SK-N-MC (cell line): Measurements from ENCODE around the gene AMN.

ENCODE experiments used
- DNase-seq: peaks from one replicate; pipeline ENCODE4 v3.0.0-alpha.2; 2011; ENCODE audit warnings: low read depth, low spot score
- H3K27ac ChIP-seq: fragments of 200-600 bp; sonication (generic); 2 replicates; pipeline ENCODE4 v1.5.1; 2016; ENCODE audit warnings: mixed run types
- H3K36me3 ChIP-seq: fragments of 200-600 bp; sonication (generic); 2 replicates; pipeline ENCODE4 v1.6.1; 2017; ENCODE audit warnings: antibody characterized with exemption, low read length, mixed read lengths; ENCODE audit not compliant: insufficient read depth
- H3K4me3 ChIP-seq: fragments of 200-600 bp; sonication (generic); 2 replicates; pipeline ENCODE4 v1.5.1; 2016
- H3K9ac ChIP-seq: fragments of 200-600 bp; sonication (generic); 2 replicates; pipeline ENCODE4 v1.8.0; 2017; ENCODE audit warnings: mixed run types, mixed read lengths; ENCODE audit not compliant: insufficient read length
- H3K9me3 ChIP-seq: fragments of 200-600 bp; sonication (generic); 2 replicates; pipeline ENCODE4 v1.6.1; 2017; ENCODE audit warnings: low read depth, mild to moderate bottlenecking, antibody characterized with exemption, low read length, moderate library complexity, mixed read lengths
- EZH2 ChIP-seq: fragments of 200-600 bp; sonication (generic); IDR thresholded peaks from one replicate; pipeline ENCODE4 v1.6.1; 2017; ENCODE audit warnings: antibody characterized with exemption
- FOXP2 ChIP-seq: optimal IDR thresholded peaks from 2 replicates; pipeline ENCODE3; 2011; ENCODE audit warnings: mild to moderate bottlenecking, moderate library complexity; ENCODE audit not compliant: insufficient read depth; ENCODE audit errors: extremely low read length, control extremely low read depth
- POLR2AphosphoS5 ChIP-seq: IDR thresholded peaks from 2 replicates; pipeline ENCODE4 v1.6.1; 2012; ENCODE audit warnings: mild to moderate bottlenecking, low read depth, low read length, borderline replicate concordance

The AMN gene

GRCh38 chr14:102957222-102957621 lies 34.8 kb downstream of the AMN start:
- H3K9me3 ChIP-seq: no peaks in the 10 kb centered on the region
- H3K4me3 ChIP-seq: no peak overlapping the region
- H3K27ac ChIP-seq: no peak overlapping the region
- no peak for DNase-seq
- H3K9ac ChIP-seq: no peak overlapping the region
- TF ChIP-seq FOXP2: no peak
- H3K36me3 ChIP-seq: peaks cover 49% of the 10 kb centered on the region

GRCh38 chr14:102958461-102958860 lies 36.0 kb downstream of the AMN start:
- Histone ChIP-seq H3K9ac (no peak overlapping the region), H3K9me3 (no peaks in the 10 kb centered on the region), H3K36me3 (peaks cover 51% of the 10 kb centered on the region), H3K4me3 (no peak overlapping the region), H3K27ac (no peak overlapping the region)
- DNase-seq: no peak
- TF ChIP-seq FOXP2: no peak
- no peak for TF ChIP-seq POLR2AphosphoS5
- no peak for TF ChIP-seq EZH2

- Histone ChIP-seq H3K27ac (no peak overlapping the region), H3K9ac (no peak overlapping the region), H3K36me3 (peaks cover 69% of the 10 kb centered on the region), H3K9me3 (no peaks in the 10 kb centered on the region), H3K4me3 (no peak overlapping the region)
- no peak for DNase-seq
- TF ChIP-seq FOXP2 (no peak), POLR2AphosphoS5 (no peak), EZH2 (no peak)
Observed at GRCh38 chr14:102962111-102962627, 39.7 kb downstream of the AMN start.

GRCh38 chr14:102964152-102964730 lies 41.8 kb downstream of the AMN start:
- TF ChIP-seq EZH2 (no peak), POLR2AphosphoS5 (no peak), FOXP2 (no peak)
- H3K27ac ChIP-seq: no peak overlapping the region
- H3K4me3 ChIP-seq: no peak overlapping the region
- H3K36me3 ChIP-seq: peaks cover 72% of the 10 kb centered on the region
- H3K9me3 ChIP-seq: no peaks in the 10 kb centered on the region
- no peak overlapping the region for H3K9ac ChIP-seq
- DNase-seq: no peak

- Histone ChIP-seq H3K9ac (no peak overlapping the region), H3K4me3 (no peak overlapping the region), H3K9me3 (no peaks in the 10 kb centered on the region), H3K27ac (no peak overlapping the region), H3K36me3 (peaks cover 76% of the 10 kb centered on the region)
- DNase-seq: no peak
- TF ChIP-seq EZH2 (no peak), FOXP2 (no peak)
Observed at GRCh38 chr14:102965282-102965681, 42.8 kb downstream of the AMN start.

- Histone ChIP-seq H3K9ac (no peak overlapping the region), H3K9me3 (no peaks in the 10 kb centered on the region), H3K36me3 (peaks cover 81% of the 10 kb centered on the region), H3K4me3 (no peak overlapping the region), H3K27ac (no peak overlapping the region)
- TF ChIP-seq FOXP2: no peak
- TF ChIP-seq POLR2AphosphoS5: no peak
- no peak for TF ChIP-seq EZH2
- no peak for DNase-seq
Observed at GRCh38 chr14:102965971-102966655, 43.6 kb downstream of the AMN start.

- peaks cover 86% of the 10 kb centered on the region for H3K36me3 ChIP-seq
- no peak for TF ChIP-seq EZH2
- no peak for TF ChIP-seq FOXP2
- TF ChIP-seq POLR2AphosphoS5: no peak
- no peak overlapping the region for H3K27ac ChIP-seq
- no peak for DNase-seq
- no peak overlapping the region for H3K4me3 ChIP-seq
- no peak overlapping the region for H3K9ac ChIP-seq
- no peaks in the 10 kb centered on the region for H3K9me3 ChIP-seq
Observed at GRCh38 chr14:102966681-102967505, 44.4 kb downstream of the AMN start.

- Histone ChIP-seq H3K36me3 (peaks cover 82% of the 10 kb centered on the region), H3K9ac (no peak overlapping the region), H3K27ac (no peak overlapping the region), H3K4me3 (no peak overlapping the region), H3K9me3 (no peaks in the 10 kb centered on the region)
- TF ChIP-seq EZH2 (no peak), POLR2AphosphoS5 (no peak), FOXP2 (no peak)
- DNase-seq: no peak
Observed at GRCh38 chr14:102967506-102967795, 45.0 kb downstream of the AMN start.

GRCh38 chr14:102968306-102968705 lies 45.8 kb downstream of the AMN start:
- H3K36me3 ChIP-seq: peaks cover 82% of the 10 kb centered on the region
- H3K9me3 ChIP-seq: no peaks in the 10 kb centered on the region
- H3K9ac ChIP-seq: no peak overlapping the region
- H3K27ac ChIP-seq: no peak overlapping the region
- DNase-seq: no peak
- TF ChIP-seq FOXP2 (no peak), POLR2AphosphoS5 (no peak)
- H3K4me3 ChIP-seq: no peak overlapping the region
